HEK293 (cell line): ENCODE data around the gene STAT5B.

Source experiments
- CTCF ChIA-PET: fragments of 350-600 bp; formaldehyde crosslinking; extraction: SDS; loops from one replicate; lab custom pipeline; 2021; ENCODE audit warnings: antibody characterized with exemption; lab: Yijun Ruan, JAX
- POLR2A ChIA-PET: fragments of 300-600 bp; formaldehyde crosslinking; extraction: SDS; loops from one replicate; lab custom pipeline; 2020; ENCODE audit warnings: antibody characterized with exemption, inconsistent platforms; lab: Yijun Ruan, JAX
- H3K27ac ChIP-seq: fragments of 200-500 bp; sonication (Bioruptor generic); 2 replicates; pipeline ENCODE4 v1.5.1; 2014; ENCODE audit warnings: low read depth, low read length, control low read depth, inconsistent platforms; ENCODE audit errors: extremely low read depth
- H3K36me3 ChIP-seq, 2 experiments: fragments of 200-500 bp in 1 of 2; sonication (Bioruptor generic) in 1 of 2; 1 replicate in 1 of 2; 2 replicates in 1 of 2; pipeline ENCODE4 v1.5.1; 2014 to 2017; ENCODE audit warnings: inconsistent platforms in 2 of 2, low read length in 2 of 2; ENCODE audit not compliant: control insufficient read depth in 2 of 2, insufficient read depth in 1 of 2
- H3K4me1 ChIP-seq: fragments of 200-500 bp; sonication (Bioruptor generic); 2 replicates; pipeline ENCODE4 v1.5.1; 2014; ENCODE audit warnings: mild to moderate bottlenecking, low read length, inconsistent platforms; ENCODE audit not compliant: control insufficient read depth, insufficient read depth
- H3K4me3 ChIP-seq: 2 replicates; pipeline ENCODE4 v1.5.1; 2011; ENCODE audit warnings: low read depth, mild to moderate bottlenecking, control low read depth, low read length, moderate library complexity
- H3K9me3 ChIP-seq: fragments of 200-500 bp; sonication (Bioruptor generic); 2 replicates; pipeline ENCODE4 v1.5.1; 2014; ENCODE audit warnings: low read depth, low read length, inconsistent platforms; ENCODE audit not compliant: control insufficient read depth, insufficient read depth
- BCL11B ChIP-seq: fragments of 450-650 bp; formaldehyde crosslinking; IDR thresholded peaks from 2 replicates; pipeline ENCODE4 v1.5.1; 2016; ENCODE audit warnings: low read depth, missing biosample characterization, missing genetic modification characterization
- GLIS1 ChIP-seq: fragments of 450-650 bp; formaldehyde crosslinking; IDR thresholded peaks from 2 replicates; pipeline ENCODE4 v1.5.1; 2016; ENCODE audit warnings: missing biosample characterization, missing genetic modification characterization
- KLF9 ChIP-seq: fragments of 450-650 bp; formaldehyde crosslinking; IDR thresholded peaks from 2 replicates; pipeline ENCODE4 v1.5.1; 2016; ENCODE audit warnings: missing biosample characterization, missing genetic modification characterization, low read depth
- TRIM28 ChIP-seq: IDR thresholded peaks from 2 replicates; pipeline ENCODE4 v1.6.1; 2011; ENCODE audit warnings: low read length, control low read depth, borderline replicate concordance
- YY1 ChIP-seq: fragments of 450-650 bp; formaldehyde crosslinking; IDR thresholded peaks from 2 replicates; pipeline ENCODE4 v1.5.1; 2018; ENCODE audit warnings: missing biosample characterization, missing genetic modification characterization
- ZFP69B ChIP-seq: fragments of 450-650 bp; formaldehyde crosslinking; IDR thresholded peaks from 2 replicates; pipeline ENCODE4 v1.5.1; 2016; ENCODE audit warnings: missing biosample characterization, missing genetic modification characterization
- ZNF10 ChIP-seq: fragments of 450-650 bp; formaldehyde crosslinking; IDR thresholded peaks from 2 replicates; pipeline ENCODE4 v1.5.1; 2017; ENCODE audit warnings: missing biosample characterization, missing genetic modification characterization
- ZNF114 ChIP-seq: fragments of 450-650 bp; formaldehyde crosslinking; IDR thresholded peaks from 2 replicates; pipeline ENCODE4 v1.5.0; 2017; ENCODE audit warnings: missing biosample characterization, missing genetic modification characterization
- ZNF121 ChIP-seq: fragments of 450-650 bp; formaldehyde crosslinking; IDR thresholded peaks from 2 replicates; pipeline ENCODE4 v1.5.1; 2016; ENCODE audit warnings: missing biosample characterization, missing genetic modification characterization
- ZNF155 ChIP-seq: fragments of 450-650 bp; formaldehyde crosslinking; IDR thresholded peaks from 2 replicates; pipeline ENCODE4 v1.5.1; 2016; ENCODE audit warnings: missing biosample characterization, missing genetic modification characterization
- ZNF157 ChIP-seq: fragments of 450-650 bp; formaldehyde crosslinking; IDR thresholded peaks from 2 replicates; pipeline ENCODE4 v1.5.1; 2016; ENCODE audit warnings: missing biosample characterization, missing genetic modification characterization
- ZNF2 ChIP-seq: fragments of 450-650 bp; formaldehyde crosslinking; IDR thresholded peaks from 2 replicates; pipeline ENCODE4 v1.5.1; 2016; ENCODE audit warnings: missing biosample characterization, missing genetic modification characterization
- ZNF23 ChIP-seq: fragments of 450-650 bp; formaldehyde crosslinking; IDR thresholded peaks from 2 replicates; pipeline ENCODE4 v1.5.1; 2016; ENCODE audit warnings: missing biosample characterization, missing genetic modification characterization, borderline replicate concordance
- ZNF292 ChIP-seq: fragments of 450-650 bp; formaldehyde crosslinking; IDR thresholded peaks from 2 replicates; pipeline ENCODE4 v1.5.1; 2016; ENCODE audit warnings: low read depth, missing biosample characterization, missing genetic modification characterization, borderline replicate concordance
- ZNF324 ChIP-seq: fragments of 450-650 bp; formaldehyde crosslinking; IDR thresholded peaks from 2 replicates; pipeline ENCODE4 v1.5.1; 2016; ENCODE audit warnings: missing biosample characterization, missing genetic modification characterization
- ZNF335 ChIP-seq: fragments of 450-650 bp; formaldehyde crosslinking; conservative IDR thresholded peaks from 2 replicates; pipeline ENCODE4 v1.5.1; 2016; ENCODE audit warnings: missing biosample characterization, missing genetic modification characterization
- ZNF341 ChIP-seq: fragments of 450-650 bp; formaldehyde crosslinking; IDR thresholded peaks from 2 replicates; pipeline ENCODE4; 2016; ENCODE audit warnings: low read depth, missing biosample characterization, missing genetic modification characterization
- ZNF521 ChIP-seq: fragments of 450-650 bp; formaldehyde crosslinking; IDR thresholded peaks from 2 replicates; pipeline ENCODE4 v1.5.1; 2017; ENCODE audit warnings: missing biosample characterization, mild to moderate bottlenecking, missing genetic modification characterization
- ZNF600 ChIP-seq: fragments of 450-650 bp; formaldehyde crosslinking; IDR thresholded peaks from 2 replicates; pipeline ENCODE4 v1.5.1; 2016; ENCODE audit warnings: missing biosample characterization, missing genetic modification characterization
- ZNF629 ChIP-seq: fragments of 450-650 bp; formaldehyde crosslinking; IDR thresholded peaks from 2 replicates; pipeline ENCODE4 v1.5.1; 2017; ENCODE audit warnings: missing biosample characterization, missing genetic modification characterization
- ZNF707 ChIP-seq: fragments of 450-650 bp; formaldehyde crosslinking; IDR thresholded peaks from 2 replicates; pipeline ENCODE4 v1.5.1; 2016; ENCODE audit warnings: missing biosample characterization, missing genetic modification characterization
- TF ChIP-seq, protein P1 (sequence below): fragments of 450-650 bp; formaldehyde crosslinking; IDR thresholded peaks from 2 replicates; pipeline ENCODE4 v1.5.1; 2016; ENCODE audit warnings: missing biosample characterization, missing genetic modification characterization
- TF ChIP-seq, protein P2 (sequence below): fragments of 450-650 bp; formaldehyde crosslinking; IDR thresholded peaks from 2 replicates; pipeline ENCODE4 v1.5.1; 2016; ENCODE audit warnings: missing biosample characterization, missing genetic modification characterization
- TF ChIP-seq, protein P3 (sequence below): fragments of 450-650 bp; formaldehyde crosslinking; IDR thresholded peaks from 2 replicates; pipeline ENCODE4 v1.5.1; 2016; ENCODE audit warnings: missing biosample characterization, missing genetic modification characterization
- TF ChIP-seq, protein P4 (sequence below): fragments of 450-650 bp; formaldehyde crosslinking; IDR thresholded peaks from 2 replicates; pipeline ENCODE4 v1.5.1; 2016; ENCODE audit warnings: missing biosample characterization, missing genetic modification characterization

Gene STAT5B

DNA sequence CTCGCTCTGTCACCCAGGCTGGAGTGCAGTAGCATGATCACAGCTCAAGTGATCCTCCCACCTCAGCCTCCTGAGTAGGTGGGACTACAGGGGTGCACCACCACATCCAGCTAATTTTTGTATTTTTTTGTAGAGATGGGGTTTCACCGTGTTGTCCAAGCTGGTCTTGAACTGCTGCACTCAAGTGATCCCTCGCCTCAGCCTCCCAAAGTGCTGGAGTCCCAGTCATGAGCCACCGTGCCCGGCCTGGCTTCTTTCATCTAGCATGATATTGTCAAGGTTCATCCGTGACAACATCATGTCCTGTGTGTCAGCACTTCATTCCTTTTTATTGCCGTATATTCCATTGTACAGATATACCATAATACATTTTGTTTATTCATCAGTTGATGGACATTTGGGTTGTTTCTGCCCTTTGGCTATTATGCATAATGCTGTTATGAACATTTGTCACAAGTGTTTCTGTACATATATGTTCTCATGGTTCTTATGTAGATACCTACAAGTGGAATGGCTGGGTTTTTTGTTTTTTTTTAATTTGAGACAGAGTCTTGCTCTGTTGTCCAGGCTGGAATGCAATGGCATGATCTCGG is 78.5 kb downstream of the STAT5B start:
- Histone ChIP-seq H3K27ac (no peak overlapping the region), H3K4me3 (no peak overlapping the region), H3K9me3 (no peaks in the 10 kb centered on the region), H3K4me1 (peaks cover 3% of the 10 kb centered on the region; the same call in 1 of the 2 replicates), H3K36me3 (peaks cover 0 to 28% of the 10 kb centered on the region in 2 experiments; a peak in 1 of 3 replicates)
- ChIA-PET CTCF (interaction anchor here (0.7 to 2.1 kb wide), 4 partner anchors 13 to 47 kb away, joined by 3 to 8 read pairs (median 3); partner anchors contain the start of gene HCRT), POLR2A (no interaction called here)
- TF ChIP-seq ZNF23 (tag by site-specific recombination), result no peak
- TF ChIP-seq YY1, result no peak
- TF ChIP-seq ZNF521 (tag by site-specific recombination), result no peak
- no peak for TF ChIP-seq TRIM28
- no peak for TF ChIP-seq ZNF114 (tag by site-specific recombination)
- no peak for TF ChIP-seq ZNF707
- no peak for TF ChIP-seq ZNF155 (tag by site-specific recombination)
- no peak for TF ChIP-seq ZFP69B (tag by site-specific recombination)
- TF ChIP-seq ZNF10 (tag by site-specific recombination), result peak; percentile 91

DNA sequence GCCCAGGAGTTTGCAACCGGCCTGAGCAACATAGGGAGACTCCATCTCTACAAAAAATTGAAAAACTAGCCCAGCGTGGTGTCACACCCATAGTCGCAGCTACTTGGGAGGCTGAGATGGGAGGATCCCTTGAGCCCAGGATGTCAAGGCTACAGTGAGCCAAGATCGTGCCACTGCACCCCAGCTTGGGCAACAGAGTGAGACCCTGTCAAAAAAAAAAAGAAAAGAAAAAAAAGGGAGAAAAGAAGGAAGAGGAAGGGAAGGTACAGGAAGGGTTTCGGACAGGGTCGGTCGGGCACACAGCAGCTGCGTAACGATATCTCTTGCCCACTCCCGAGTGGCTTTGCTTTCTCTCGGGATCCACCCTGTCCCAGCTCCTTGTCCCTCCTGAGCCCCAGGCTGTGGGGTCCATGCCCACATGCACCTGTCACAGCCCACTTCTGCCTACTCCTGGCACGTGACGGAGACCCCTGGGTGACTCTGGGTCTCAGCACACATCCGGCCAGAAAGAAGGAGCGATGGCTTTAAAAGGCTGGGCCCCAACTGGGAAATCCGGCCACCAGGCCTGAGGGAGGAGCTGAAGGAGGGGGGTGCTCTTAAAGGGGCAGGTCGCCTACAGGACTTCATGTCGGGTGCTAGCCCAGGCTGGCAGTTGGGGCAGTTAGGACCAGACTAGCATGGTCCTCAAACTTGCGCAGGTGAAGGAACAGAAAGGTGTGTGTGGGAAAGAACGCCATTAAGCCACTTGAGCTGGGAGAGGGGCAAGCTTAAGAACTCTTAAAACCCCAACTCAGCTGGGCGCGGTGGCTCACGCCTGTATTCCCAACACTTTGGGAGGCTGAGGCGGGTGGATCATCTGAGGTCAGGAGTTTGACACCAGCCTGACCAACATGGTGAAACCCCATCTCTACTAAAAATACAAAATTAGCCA is 82.0 kb downstream of the STAT5B start, which contains the start of gene GHDC:
GHDC (minus strand) TSS at position 526 of the 931 bp plus-strand sequence. CDS start 913 bp downstream, outside the sequence.
- CTCF ChIA-PET, result interaction anchor here (0.6 to 2.6 kb wide), 13 partner anchors 8 to 1646 kb away, joined by 3 to 17 read pairs (median 4); partner anchors contain the start of gene HCRT
- Histone ChIP-seq H3K27ac (no peak within 1 kb of the TSS), H3K36me3 (no peaks in the 10 kb centered on the region), H3K4me3 (peak within 1 kb of the TSS; percentile 77), H3K9me3 (no peaks in the 10 kb centered on the region), H3K4me1 (peaks cover 3% of the 10 kb centered on the region; the same call in 1 of the 2 replicates)
- POLR2A ChIA-PET, result interaction anchor here (0.6 to 1.5 kb wide), 11 partner anchors 10 to 353 kb away, joined by 3 to 6 read pairs (median 3); partner anchors contain the start of genes CAVIN1, DNAJC7 and STAT3
- peak; percentile 95 for TF ChIP-seq ZNF600 (tag by site-specific recombination)
- TF ChIP-seq, protein P1, sequence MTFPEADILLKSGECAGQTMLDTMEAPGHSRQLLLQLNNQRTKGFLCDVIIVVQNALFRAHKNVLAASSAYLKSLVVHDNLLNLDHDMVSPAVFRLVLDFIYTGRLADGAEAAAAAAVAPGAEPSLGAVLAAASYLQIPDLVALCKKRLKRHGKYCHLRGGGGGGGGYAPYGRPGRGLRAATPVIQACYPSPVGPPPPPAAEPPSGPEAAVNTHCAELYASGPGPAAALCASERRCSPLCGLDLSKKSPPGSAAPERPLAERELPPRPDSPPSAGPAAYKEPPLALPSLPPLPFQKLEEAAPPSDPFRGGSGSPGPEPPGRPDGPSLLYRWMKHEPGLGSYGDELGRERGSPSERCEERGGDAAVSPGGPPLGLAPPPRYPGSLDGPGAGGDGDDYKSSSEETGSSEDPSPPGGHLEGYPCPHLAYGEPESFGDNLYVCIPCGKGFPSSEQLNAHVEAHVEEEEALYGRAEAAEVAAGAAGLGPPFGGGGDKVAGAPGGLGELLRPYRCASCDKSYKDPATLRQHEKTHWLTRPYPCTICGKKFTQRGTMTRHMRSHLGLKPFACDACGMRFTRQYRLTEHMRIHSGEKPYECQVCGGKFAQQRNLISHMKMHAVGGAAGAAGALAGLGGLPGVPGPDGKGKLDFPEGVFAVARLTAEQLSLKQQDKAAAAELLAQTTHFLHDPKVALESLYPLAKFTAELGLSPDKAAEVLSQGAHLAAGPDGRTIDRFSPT, result no peak
- no peak for TF ChIP-seq ZNF157
- TF ChIP-seq ZNF324 (tag by site-specific recombination), result no peak
- TF ChIP-seq ZNF292, result no peak
- TF ChIP-seq, protein P2, sequence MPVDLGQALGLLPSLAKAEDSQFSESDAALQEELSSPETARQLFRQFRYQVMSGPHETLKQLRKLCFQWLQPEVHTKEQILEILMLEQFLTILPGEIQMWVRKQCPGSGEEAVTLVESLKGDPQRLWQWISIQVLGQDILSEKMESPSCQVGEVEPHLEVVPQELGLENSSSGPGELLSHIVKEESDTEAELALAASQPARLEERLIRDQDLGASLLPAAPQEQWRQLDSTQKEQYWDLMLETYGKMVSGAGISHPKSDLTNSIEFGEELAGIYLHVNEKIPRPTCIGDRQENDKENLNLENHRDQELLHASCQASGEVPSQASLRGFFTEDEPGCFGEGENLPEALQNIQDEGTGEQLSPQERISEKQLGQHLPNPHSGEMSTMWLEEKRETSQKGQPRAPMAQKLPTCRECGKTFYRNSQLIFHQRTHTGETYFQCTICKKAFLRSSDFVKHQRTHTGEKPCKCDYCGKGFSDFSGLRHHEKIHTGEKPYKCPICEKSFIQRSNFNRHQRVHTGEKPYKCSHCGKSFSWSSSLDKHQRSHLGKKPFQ (tag by site-specific recombination), result no peak
- TF ChIP-seq GLIS1, result peak; percentile 40; the same call in 1 of the 2 replicates
- no peak; the same call in 1 of the 2 replicates for TF ChIP-seq ZNF2 (tag by site-specific recombination)
- TF ChIP-seq ZNF341 (tag by site-specific recombination), result no peak; the same call in 1 of the 2 replicates
- TF ChIP-seq, protein P3, sequence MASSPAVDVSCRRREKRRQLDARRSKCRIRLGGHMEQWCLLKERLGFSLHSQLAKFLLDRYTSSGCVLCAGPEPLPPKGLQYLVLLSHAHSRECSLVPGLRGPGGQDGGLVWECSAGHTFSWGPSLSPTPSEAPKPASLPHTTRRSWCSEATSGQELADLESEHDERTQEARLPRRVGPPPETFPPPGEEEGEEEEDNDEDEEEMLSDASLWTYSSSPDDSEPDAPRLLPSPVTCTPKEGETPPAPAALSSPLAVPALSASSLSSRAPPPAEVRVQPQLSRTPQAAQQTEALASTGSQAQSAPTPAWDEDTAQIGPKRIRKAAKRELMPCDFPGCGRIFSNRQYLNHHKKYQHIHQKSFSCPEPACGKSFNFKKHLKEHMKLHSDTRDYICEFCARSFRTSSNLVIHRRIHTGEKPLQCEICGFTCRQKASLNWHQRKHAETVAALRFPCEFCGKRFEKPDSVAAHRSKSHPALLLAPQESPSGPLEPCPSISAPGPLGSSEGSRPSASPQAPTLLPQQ (tag by site-specific recombination), result peak; percentile 97
- TF ChIP-seq ZNF629, result peak; percentile 32; the same call in 1 of the 2 replicates
- no peak for TF ChIP-seq BCL11B (tag by site-specific recombination)
- peak; percentile 86 for TF ChIP-seq ZNF121 (tag by site-specific recombination)
- TF ChIP-seq, protein P4, sequence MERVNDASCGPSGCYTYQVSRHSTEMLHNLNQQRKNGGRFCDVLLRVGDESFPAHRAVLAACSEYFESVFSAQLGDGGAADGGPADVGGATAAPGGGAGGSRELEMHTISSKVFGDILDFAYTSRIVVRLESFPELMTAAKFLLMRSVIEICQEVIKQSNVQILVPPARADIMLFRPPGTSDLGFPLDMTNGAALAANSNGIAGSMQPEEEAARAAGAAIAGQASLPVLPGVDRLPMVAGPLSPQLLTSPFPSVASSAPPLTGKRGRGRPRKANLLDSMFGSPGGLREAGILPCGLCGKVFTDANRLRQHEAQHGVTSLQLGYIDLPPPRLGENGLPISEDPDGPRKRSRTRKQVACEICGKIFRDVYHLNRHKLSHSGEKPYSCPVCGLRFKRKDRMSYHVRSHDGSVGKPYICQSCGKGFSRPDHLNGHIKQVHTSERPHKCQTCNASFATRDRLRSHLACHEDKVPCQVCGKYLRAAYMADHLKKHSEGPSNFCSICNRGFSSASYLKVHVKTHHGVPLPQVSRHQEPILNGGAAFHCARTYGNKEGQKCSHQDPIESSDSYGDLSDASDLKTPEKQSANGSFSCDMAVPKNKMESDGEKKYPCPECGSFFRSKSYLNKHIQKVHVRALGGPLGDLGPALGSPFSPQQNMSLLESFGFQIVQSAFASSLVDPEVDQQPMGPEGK (tag by site-specific recombination), result peak; percentile 23; the same call in 1 of the 2 replicates
- peak; percentile 87 for TF ChIP-seq ZNF335 (tag by site-specific recombination)
- 0 out of 2 replicates have a peak, but pooled peaks have one; percentile 15 for TF ChIP-seq KLF9 (tag by site-specific recombination)
